H1 (cell line): ENCODE measurements around the gene SENP6.

ENCODE experiments used
- ASH2L ChIP-seq: fragments of 200-600, 300-600 bp; sonication (generic); IDR thresholded peaks from one replicate; pipeline ENCODE4 v1.7.1; 2017; ENCODE audit warnings: low read length
- CTCF ChIP-seq, 3 experiments: IDR thresholded peaks; 1 replicate in 2 of 3; 2 replicates in 1 of 3; pipeline versions ENCODE4 v1.5.1 to v1.6.1; 2011; ENCODE audit warnings: low read length in 3 of 3, mild to moderate bottlenecking in 3 of 3, inconsistent platforms in 2 of 3, low read depth in 1 of 3, moderate library complexity in 1 of 3; ENCODE audit not compliant: insufficient read depth in 1 of 3; ENCODE audit errors: control extremely low read depth in 1 of 3
- EZH2 ChIP-seq: fragments of 200-600 bp; sonication (generic); IDR thresholded peaks from 2 replicates; pipeline ENCODE4 v1.7.1; 2012; ENCODE audit warnings: low read depth, mild to moderate bottlenecking, moderate library complexity, low read length, inconsistent platforms; ENCODE audit not compliant: severe bottlenecking
- JUND ChIP-seq: IDR thresholded peaks from 2 replicates; pipeline ENCODE4 v1.6.1; 2011; ENCODE audit warnings: mild to moderate bottlenecking, improper control_type of control experiment, low read length
- POLR2A ChIP-seq, 2 experiments: IDR thresholded peaks; 1 replicate in 1 of 2; 2 replicates in 1 of 2; pipeline ENCODE4 v1.6.1; 2011; ENCODE audit warnings: low read depth in 2 of 2, low read length in 2 of 2, mild to moderate bottlenecking in 2 of 2; ENCODE audit errors: control extremely low read depth in 1 of 2

GRCh38 chr6:75748003-75748742 is 146.5 kb downstream of the SENP6 start:
- no peak for TF ChIP-seq CTCF (IDR thresholded peaks at IDR 0.05; ENCODE audit: control extremely low read depth in 1 of 3, insufficient read depth in 1 of 3, low read depth in 1 of 3, low read length in 3 of 3)
- TF ChIP-seq EZH2: no peak
- no peak for TF ChIP-seq ASH2L
- no peak for TF ChIP-seq POLR2A (IDR thresholded peaks at IDR 0.05; ENCODE audit: control extremely low read depth in 1 of 2, low read depth in 2 of 2, low read length in 2 of 2)
- TF ChIP-seq JUND: no peak
